ENCODE results near the gene PLXNA4. TPM values are rescaled to one million over a fixed set of nuclear protein-coding genes. Genes with fewer than 3 reads are reported as not detected.

The PLXNA4 gene
- polyA plus RNA-seq, 1 donor (not counting 4 experiments of a cell fraction or from before 2014, with no cell fraction given) = 0.01 TPM

DNA sequence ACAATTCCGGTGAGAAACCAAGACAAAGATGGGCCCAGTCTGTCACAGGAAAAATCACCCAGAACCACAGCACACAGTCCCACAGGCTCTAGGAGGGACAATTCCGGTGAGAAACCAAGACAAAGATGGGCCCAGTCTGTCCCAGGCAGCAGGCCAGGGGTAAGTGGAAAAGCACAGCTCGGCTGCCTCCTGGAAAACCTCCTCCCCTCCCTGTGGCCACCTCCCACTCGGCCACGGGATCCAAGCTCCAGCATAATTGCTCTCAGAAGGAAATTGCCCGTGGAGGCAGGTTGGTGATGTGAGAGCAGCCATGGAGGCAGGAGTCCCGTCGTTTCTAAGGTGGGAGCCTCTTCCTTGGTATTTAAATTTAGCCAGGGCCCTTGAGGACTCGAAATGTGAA, 95.7 kb downstream of the PLXNA4 start:
- DNase-seq (ENCODE audit: low read depth, low spot score) = no peak
- Histone ChIP-seq H3K27me3 (ENCODE audit: control insufficient read depth, extremely low read depth, insufficient read depth, low read length) (peaks cover 18% of the 10 kb centered on the region), H4K20me1 (ENCODE audit: control insufficient read depth, extremely low read depth, insufficient read depth, low read length) (no peaks in the 10 kb centered on the region), H3K4me2 (ENCODE audit: control insufficient read depth, extremely low read depth, insufficient read depth, low read depth, low read length) (no peak overlapping the region), H3K27ac (ENCODE audit: control insufficient read depth, insufficient read depth, low read length) (no peak overlapping the region), H3K4me1 (ENCODE audit: control insufficient read depth, extremely low read depth, insufficient read depth, low read length) (no peaks in the 10 kb centered on the region), H3K9me3 (ENCODE audit: control insufficient read depth, low read depth, low read length) (no peaks in the 10 kb centered on the region), H3K9me1 (ENCODE audit: control insufficient read depth, extremely low read depth, insufficient read depth, low read length) (no peaks in the 10 kb centered on the region), H3K4me3 (ENCODE audit: control insufficient read depth in 2 of 3, extremely low read depth in 1 of 3, insufficient read depth in 2 of 3, low read depth in 1 of 3, low read length in 3 of 3) (no peak overlapping the region), H3K36me3 (ENCODE audit: control insufficient read depth in 2 of 2, extremely low read depth in 1 of 2, insufficient read depth in 2 of 2, low read length in 2 of 2) (no peaks in the 10 kb centered on the region), H3K9ac (ENCODE audit: control insufficient read depth, extremely low read depth, insufficient read depth, low read length) (no peak overlapping the region), H3K79me2 (ENCODE audit: control insufficient read depth, insufficient read depth, low read length) (no peaks in the 10 kb centered on the region), H2AFZ (ENCODE audit: control insufficient read depth, low read length) (no peak overlapping the region)
- TF ChIP-seq, protein P1, sequence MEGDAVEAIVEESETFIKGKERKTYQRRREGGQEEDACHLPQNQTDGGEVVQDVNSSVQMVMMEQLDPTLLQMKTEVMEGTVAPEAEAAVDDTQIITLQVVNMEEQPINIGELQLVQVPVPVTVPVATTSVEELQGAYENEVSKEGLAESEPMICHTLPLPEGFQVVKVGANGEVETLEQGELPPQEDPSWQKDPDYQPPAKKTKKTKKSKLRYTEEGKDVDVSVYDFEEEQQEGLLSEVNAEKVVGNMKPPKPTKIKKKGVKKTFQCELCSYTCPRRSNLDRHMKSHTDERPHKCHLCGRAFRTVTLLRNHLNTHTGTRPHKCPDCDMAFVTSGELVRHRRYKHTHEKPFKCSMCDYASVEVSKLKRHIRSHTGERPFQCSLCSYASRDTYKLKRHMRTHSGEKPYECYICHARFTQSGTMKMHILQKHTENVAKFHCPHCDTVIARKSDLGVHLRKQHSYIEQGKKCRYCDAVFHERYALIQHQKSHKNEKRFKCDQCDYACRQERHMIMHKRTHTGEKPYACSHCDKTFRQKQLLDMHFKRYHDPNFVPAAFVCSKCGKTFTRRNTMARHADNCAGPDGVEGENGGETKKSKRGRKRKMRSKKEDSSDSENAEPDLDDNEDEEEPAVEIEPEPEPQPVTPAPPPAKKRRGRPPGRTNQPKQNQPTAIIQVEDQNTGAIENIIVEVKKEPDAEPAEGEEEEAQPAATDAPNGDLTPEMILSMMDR (optimal IDR thresholded peaks at IDR 0.05 in 1 of 3, IDR thresholded peaks at IDR 0.05 in 1 of 3, conservative IDR thresholded peaks at IDR 0.05 in 1 of 3; ENCODE audit: extremely low read depth in 1 of 3, insufficient read depth in 2 of 3, low read length in 3 of 3) = no peak
- TF ChIP-seq EZH2 (IDR thresholded peaks at IDR 0.05; ENCODE audit: low read length) = no peak
- dilution Hi-C loops (cut with MboI; ENCODE audit: extremely low pct_ligation_motif_present, low sequenced_read_pairs) = no loop called here
- FAIRE-seq = no peak

- Histone ChIP-seq H3K27me3 (ENCODE audit: control insufficient read depth, extremely low read depth, insufficient read depth, low read length) (peaks cover 39% of the 10 kb centered on the region), H3K27ac (ENCODE audit: control insufficient read depth, insufficient read depth, low read length) (no peak overlapping the region), H3K4me1 (ENCODE audit: control insufficient read depth, extremely low read depth, insufficient read depth, low read length) (no peaks in the 10 kb centered on the region), H2AFZ (ENCODE audit: control insufficient read depth, low read length) (no peak overlapping the region), H3K9me1 (ENCODE audit: control insufficient read depth, extremely low read depth, insufficient read depth, low read length) (no peaks in the 10 kb centered on the region), H3K4me3 (ENCODE audit: control insufficient read depth in 2 of 3, extremely low read depth in 1 of 3, insufficient read depth in 2 of 3, low read depth in 1 of 3, low read length in 3 of 3) (no peak overlapping the region), H3K4me2 (ENCODE audit: control insufficient read depth, extremely low read depth, insufficient read depth, low read depth, low read length) (no peak overlapping the region), H3K36me3 (ENCODE audit: control insufficient read depth in 2 of 2, extremely low read depth in 1 of 2, insufficient read depth in 2 of 2, low read length in 2 of 2) (no peaks in the 10 kb centered on the region), H3K9ac (ENCODE audit: control insufficient read depth, extremely low read depth, insufficient read depth, low read length) (no peak overlapping the region), H4K20me1 (ENCODE audit: control insufficient read depth, extremely low read depth, insufficient read depth, low read length) (peaks cover 3% of the 10 kb centered on the region), H3K9me3 (ENCODE audit: control insufficient read depth, low read depth, low read length) (no peaks in the 10 kb centered on the region), H3K79me2 (ENCODE audit: control insufficient read depth, insufficient read depth, low read length) (no peaks in the 10 kb centered on the region)
- no peak for TF ChIP-seq EZH2 (IDR thresholded peaks at IDR 0.05; ENCODE audit: low read length)
- TF ChIP-seq, protein P1 (optimal IDR thresholded peaks at IDR 0.05 in 1 of 3, IDR thresholded peaks at IDR 0.05 in 1 of 3, conservative IDR thresholded peaks at IDR 0.05 in 1 of 3; ENCODE audit: extremely low read depth in 1 of 3, insufficient read depth in 2 of 3, low read length in 3 of 3) = no peak
- FAIRE-seq = no peak
- DNase-seq (ENCODE audit: low read depth, low spot score) = no peak
- dilution Hi-C loops (cut with MboI; ENCODE audit: extremely low pct_ligation_motif_present, low sequenced_read_pairs) = no loop called here
Observed at GRCh38 chr7:132476541-132476940, 99.7 kb downstream of the PLXNA4 start.

Data from keratinocyte (primary cell).